Pons (tissue), 1 donor: Measurements from ENCODE around the gene AGGF1.
"Not testable (repeated sequence)": the region's sequence is repeated elsewhere in the genome, so short reads cannot be mapped to it uniquely, and the experiment has no call there.

Source experiments
- DNase-seq: peaks from one replicate; pipeline ENCODE4 v3.0.0-alpha.2; 2016; ENCODE audit warnings: low spot score

The AGGF1 gene

GRCh38 chr5:77022511-77023417 lies 7.4 kb upstream of the AGGF1 start:
- no peak for DNase-seq

GRCh38 chr5:77024490-77024889 lies 5.7 kb upstream of the AGGF1 start:
- no peak for DNase-seq

- DNase-seq = peak; percentile 85
These were observed 1.4 kb upstream of the AGGF1 start for GRCh38 chr5:77028631-77029375.

- DNase-seq = no peak
These were observed 773 bp upstream of the AGGF1 start for GRCh38 chr5:77029376-77029885.

GRCh38 chr5:77031891-77032290 lies 1.7 kb downstream of the AGGF1 start:
- no peak for DNase-seq

GRCh38 chr5:77032635-77033034 lies 2.4 kb downstream of the AGGF1 start:
- no peak for DNase-seq

- no peak for DNase-seq
These were observed 3.1 kb downstream of the AGGF1 start for GRCh38 chr5:77033338-77033737.

- no peak for DNase-seq
These were observed 5.7 kb downstream of the AGGF1 start for GRCh38 chr5:77035950-77036349.

GRCh38 chr5:77046416-77047073 lies 16.3 kb downstream of the AGGF1 start:
- DNase-seq = no peak

- no peak for DNase-seq
These were observed 33.8 kb downstream of the AGGF1 start for GRCh38 chr5:77064040-77064439.

- no peak for DNase-seq
These were observed 35.1 kb downstream of the AGGF1 start for GRCh38 chr5:77065256-77065655.

- DNase-seq = no peak
These were observed 36.0 kb downstream of the AGGF1 start for GRCh38 chr5:77066184-77066583.

- no peak for DNase-seq
These were observed 36.7 kb downstream of the AGGF1 start for GRCh38 chr5:77066823-77067442.

GRCh38 chr5:77073667-77074066 lies 43.5 kb downstream of the AGGF1 start:
- no peak for DNase-seq

GRCh38 chr5:77074745-77075144 lies 44.5 kb downstream of the AGGF1 start:
- DNase-seq = no peak

GRCh38 chr5:77076961-77077828 lies 47.0 kb downstream of the AGGF1 start:
- DNase-seq = peak; percentile 51

GRCh38 chr5:77077829-77078176 lies 47.6 kb downstream of the AGGF1 start:
- DNase-seq = no peak

- DNase-seq = not testable (repeated sequence)
These were observed 50.3 kb downstream of the AGGF1 start for GRCh38 chr5:77080479-77080878.

GRCh38 chr5:77080905-77081304 lies 50.7 kb downstream of the AGGF1 start:
- DNase-seq = no peak

- no peak for DNase-seq
These were observed 52.1 kb downstream of the AGGF1 start for GRCh38 chr5:77082280-77082679.

- DNase-seq = no peak
These were observed 52.9 kb downstream of the AGGF1 start for GRCh38 chr5:77083088-77083487.
